M059J (cell line): ENCODE data around the gene PDE4B. TPM values are rescaled to one million over a fixed set of nuclear protein-coding genes. Genes with fewer than 3 reads are reported as not detected.
"Not testable (repeated sequence)": the region's sequence is repeated elsewhere in the genome, so short reads cannot be mapped to it uniquely, and the experiment has no call there.

ENCODE experiments used
- DNase-seq: peaks from one replicate; pipeline ENCODE4 v3.0.0-alpha.2; 2012; ENCODE audit warnings: low read depth
- total RNA-seq: library from RNA; depleted of rRNA; stranded (reverse); fragments of >200 nt; shearing (Covaris generic); gene quantifications from 2 replicates; pipeline ENCODE4 v1.2.3, GENCODE V29; 2014

The PDE4B gene
- total RNA-seq, 1 experiment from 2014 or later: 5.8 TPM

GRCh38 chr1:65814752-65815151 lies 22.1 kb downstream of the PDE4B start:
- DNase-seq: no peak

DNA sequence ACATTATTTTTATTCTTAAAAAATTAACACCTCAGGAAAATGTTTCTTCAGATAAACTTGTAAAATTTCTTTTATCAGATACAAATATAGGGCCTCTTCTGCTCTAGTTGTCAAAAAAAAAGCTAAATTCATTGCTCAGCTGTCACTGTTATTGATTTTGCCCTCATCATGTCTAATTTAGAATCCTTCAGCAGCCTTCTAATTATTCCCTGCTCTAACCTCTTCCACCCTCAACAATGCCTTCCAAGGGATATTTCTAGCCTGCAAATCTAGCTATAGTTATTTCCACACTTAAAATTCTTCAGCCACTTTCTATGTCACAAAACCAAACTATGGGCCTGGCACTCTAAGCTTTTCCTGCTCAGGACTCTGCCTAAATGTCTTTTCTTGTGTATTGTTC lies 25.2 kb downstream of the PDE4B start:
- no peak for DNase-seq

- no peak for DNase-seq
Measured at GRCh38 chr1:65818966-65819365, 26.3 kb downstream of the PDE4B start.

DNA sequence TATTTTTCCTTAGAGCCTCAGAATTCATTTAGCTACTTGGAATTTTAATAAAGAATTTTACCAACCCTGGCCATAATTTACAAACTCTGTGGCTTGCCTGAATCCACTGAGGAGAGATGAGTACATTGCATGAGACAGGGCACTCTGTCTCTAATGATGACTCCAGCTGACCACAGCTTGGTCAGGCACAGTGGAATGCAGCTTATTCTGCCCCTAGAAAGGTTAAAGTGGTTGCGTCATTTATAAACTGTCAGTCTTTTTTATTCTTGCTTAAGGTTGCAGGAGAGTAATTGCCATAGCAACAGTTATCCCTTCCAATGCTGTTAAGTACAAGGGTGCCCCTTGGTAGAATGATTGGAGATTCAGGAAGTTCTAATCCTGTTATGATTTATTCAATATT lies 28.3 kb downstream of the PDE4B start:
- DNase-seq: peak; percentile 98

DNA sequence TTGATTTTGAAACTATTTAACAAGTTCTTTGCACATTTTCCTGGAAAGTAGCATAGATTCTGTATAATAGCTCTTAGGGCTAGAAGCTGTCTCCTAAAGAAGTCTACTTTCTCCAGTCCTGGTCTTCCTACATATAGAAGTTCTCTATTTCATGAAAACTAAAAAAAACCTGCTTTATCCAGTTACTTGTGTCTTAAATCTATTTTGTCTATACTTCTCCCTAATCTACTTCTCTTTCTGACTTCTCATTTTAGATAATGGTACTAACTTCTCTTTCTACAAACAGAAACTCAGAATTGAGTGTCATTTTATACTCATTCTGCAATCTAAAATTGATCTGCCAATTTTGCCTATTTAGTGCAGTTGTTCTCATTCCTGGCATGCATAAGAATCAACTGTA lies 28.7 kb downstream of the PDE4B start:
- no peak for DNase-seq

GRCh38 chr1:65824103-65824502 lies 31.4 kb downstream of the PDE4B start:
- DNase-seq: no peak

- peak; percentile 41 for DNase-seq
Measured at GRCh38 chr1:65825741-65826140, 33.0 kb downstream of the PDE4B start.

- DNase-seq: no peak
Measured at GRCh38 chr1:65826782-65827181, 34.1 kb downstream of the PDE4B start.

GRCh38 chr1:65827346-65827745 lies 34.7 kb downstream of the PDE4B start:
- DNase-seq: peak; percentile 50

DNA sequence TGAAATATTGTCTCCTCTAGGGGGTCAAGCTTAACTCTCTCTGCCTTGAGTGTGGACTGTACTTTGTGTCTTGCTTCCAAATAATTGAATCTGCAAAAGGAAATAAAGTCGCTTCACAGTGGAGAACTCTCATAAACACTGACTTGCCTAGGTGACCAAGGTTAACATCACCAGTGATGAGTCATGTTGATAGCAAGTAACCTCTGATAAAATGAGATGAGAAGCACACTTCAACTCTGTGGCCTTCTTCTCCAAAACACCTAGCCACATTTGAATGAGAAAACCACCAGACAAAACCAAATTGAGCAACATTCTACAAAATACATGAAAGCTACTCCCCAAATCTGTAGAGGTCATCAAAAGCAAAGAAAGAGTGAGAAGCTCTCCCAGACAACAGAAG lies 37.6 kb downstream of the PDE4B start:
- DNase-seq: peak; percentile 74

GRCh38 chr1:65832296-65832695 lies 39.6 kb downstream of the PDE4B start:
- peak; percentile 48 for DNase-seq

DNA sequence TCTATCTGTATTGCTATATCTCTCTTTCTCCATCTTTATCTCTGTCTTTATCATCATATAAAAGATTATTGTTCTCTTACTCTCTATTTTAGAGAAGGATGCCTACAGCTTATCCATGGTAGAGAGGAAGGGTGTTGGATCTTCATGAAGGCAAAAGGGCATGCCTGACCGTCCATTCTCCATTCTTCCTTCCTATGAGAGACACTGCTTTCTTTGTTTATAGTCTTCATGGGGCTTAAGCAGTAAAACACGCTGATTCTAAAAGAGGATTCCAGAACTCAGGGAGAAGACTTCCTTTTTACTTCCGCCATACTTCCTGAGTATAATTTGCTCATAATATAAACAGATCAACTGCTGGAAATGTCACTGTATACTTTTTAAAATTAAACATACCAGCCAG lies 44.0 kb downstream of the PDE4B start:
- DNase-seq: no peak

DNA sequence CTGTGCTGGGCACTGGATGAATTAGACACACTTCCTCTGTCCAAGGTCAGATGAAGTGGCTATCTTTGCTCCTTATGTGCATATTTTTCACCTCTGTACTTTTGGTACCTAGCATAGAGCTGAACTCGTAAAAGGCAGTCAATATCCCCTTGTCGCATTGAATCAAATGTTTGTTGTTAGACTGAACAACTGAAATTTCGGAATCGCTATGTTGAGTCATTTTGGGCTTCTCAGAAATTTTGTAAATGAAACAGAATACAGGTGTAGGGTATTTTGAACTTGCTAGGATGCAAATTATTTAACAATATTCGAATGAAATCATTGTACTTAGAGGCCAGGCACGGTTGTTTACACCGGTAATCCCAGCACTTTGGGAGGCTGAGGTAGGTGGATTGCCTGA lies 48.0 kb downstream of the PDE4B start:
- no peak for DNase-seq

DNA sequence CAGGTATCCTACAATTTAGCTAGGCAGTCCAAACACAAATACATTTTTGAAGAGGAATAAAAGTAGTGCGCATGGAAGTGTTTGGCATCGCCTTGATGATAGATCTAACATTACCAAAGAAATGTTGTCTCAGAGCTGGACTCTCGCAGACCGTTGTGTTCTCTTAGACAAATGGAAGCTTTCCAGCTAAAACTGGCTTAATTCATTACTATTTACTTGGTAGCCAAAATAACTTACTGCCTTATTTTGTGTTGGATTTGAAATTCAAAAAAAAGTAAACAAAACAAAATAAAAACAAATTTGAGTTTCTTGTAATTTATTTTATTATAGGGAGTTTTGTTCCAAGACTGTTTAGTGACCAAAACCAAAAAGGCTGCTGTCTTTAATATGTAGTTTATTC lies 51.6 kb downstream of the PDE4B start:
- DNase-seq: no peak

- DNase-seq: no peak
Measured at GRCh38 chr1:65844821-65845534, 52.3 kb downstream of the PDE4B start.

- no peak for DNase-seq
Measured at GRCh38 chr1:65845535-65846060, 52.9 kb downstream of the PDE4B start.

GRCh38 chr1:65846866-65847265 lies 54.2 kb downstream of the PDE4B start:
- no peak for DNase-seq

DNA sequence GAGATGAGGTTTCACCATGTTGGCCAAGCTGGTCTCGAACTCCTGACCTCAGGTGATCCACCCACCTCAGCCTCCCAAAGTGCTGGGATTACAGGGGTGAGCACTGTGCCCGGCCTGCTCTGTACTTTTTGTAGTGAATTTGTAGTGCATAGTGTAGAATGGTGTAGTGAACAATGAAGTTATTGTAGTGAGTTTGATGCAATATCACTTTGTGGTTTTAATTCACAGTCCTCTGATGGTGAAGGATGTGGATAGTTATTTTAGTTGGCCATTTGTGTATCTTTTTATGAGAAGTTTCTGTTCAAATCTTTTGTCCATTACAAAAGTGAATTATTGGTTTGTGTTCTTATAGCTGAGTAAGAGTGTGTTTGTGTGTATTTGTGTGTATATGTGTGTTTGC lies 57.6 kb downstream of the PDE4B start:
- DNase-seq: no peak

DNA sequence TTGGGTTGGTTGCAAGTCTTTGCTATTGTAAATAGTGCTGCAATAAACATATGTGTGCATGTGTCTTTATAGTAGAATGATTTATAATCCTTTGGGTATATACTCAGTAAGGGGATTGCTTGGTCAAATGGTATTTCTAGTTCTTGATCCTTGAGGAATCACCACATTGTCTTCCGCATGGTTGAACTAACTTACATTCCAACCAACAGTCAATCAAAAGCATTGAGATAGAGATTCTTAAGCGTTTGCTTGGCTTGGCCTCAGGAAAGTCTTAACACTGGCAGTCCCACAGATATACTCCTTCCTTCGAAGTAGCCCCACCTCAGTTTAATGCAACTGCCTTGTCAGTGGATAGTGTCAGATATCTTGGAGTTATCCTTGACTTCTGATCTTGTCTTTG lies 63.9 kb downstream of the PDE4B start:
- peak; percentile 80 for DNase-seq

- no peak for DNase-seq
Measured at GRCh38 chr1:65866439-65866838, 73.7 kb downstream of the PDE4B start.

DNA sequence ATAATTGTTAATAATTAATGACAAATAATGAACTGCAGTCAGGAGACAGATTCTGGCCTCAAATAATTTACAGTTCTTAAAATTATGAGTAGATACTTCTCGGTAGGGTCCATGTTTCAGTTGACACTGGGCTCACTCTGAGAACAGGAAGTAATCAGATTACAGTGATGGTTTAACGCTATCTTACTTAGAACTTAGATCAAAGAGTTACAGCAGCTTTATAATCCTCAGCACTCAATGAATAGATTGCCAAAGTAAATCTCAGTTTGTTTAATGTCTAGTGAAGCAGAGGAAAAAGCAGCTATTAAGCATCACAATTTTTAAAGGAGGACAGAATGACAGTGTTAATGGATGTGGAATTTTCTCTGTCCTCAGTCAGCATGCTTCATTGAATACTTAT lies 79.6 kb downstream of the PDE4B start:
- DNase-seq: no peak

- DNase-seq: not testable (repeated sequence)
Measured at GRCh38 chr1:65878342-65878741, 85.6 kb downstream of the PDE4B start.

GRCh38 chr1:65880611-65881010 lies 87.9 kb downstream of the PDE4B start:
- no peak for DNase-seq

DNA sequence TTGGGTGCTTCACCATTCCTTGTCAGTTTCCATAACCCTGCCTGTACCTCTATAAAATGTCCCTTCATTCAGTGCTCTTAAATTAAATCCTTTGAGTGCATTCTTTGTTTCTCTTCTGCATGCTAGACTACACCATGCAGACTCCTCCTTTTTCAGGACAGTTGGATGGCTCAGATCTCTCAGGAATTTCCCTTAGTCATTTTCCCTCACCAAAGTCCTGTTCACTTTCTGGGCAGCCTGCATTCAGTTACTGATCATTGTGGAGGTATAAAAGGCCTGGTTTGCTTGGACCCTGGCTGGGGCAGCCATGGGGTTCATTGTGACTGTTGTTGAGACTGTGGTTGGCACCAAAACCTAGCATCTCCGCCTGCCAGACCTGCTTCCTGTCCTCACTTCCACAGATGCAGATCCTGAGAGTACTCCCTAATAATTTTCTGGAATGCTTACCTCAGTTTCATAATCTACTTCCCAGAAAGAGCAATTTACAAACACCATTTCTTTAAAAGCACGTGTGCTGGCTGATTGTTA lies 88.4 kb downstream of the PDE4B start:
- DNase-seq: peak; percentile 37
